IPS DF 4.7 (cell line): Measurements from ENCODE around the gene GRM1.

ENCODE experiments used
- DNase-seq: peaks from one replicate; pipeline ENCODE4 v3.0.0-alpha.2; 2013; ENCODE audit warnings: low spot score; ENCODE audit errors: extremely low read depth

Gene GRM1

DNA sequence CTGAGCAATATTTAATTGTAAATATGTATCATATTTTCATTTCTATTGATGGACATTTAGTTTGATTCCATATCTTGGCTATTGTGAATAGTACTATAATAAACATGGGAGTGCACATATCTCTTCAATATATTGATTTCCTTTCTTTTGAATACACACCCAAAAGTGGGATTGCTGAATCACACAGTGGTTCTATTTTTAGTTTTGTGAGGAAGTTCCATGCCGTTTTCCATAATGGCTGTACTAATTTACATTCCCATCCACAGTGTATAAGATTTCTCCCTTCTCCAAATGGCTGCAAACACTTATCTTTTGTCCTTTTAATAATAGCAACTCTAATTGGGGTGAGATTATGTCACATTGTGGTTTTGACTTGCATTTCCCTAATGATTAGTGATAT, 428.0 kb downstream of the GRM1 start:
- no peak for DNase-seq

DNA sequence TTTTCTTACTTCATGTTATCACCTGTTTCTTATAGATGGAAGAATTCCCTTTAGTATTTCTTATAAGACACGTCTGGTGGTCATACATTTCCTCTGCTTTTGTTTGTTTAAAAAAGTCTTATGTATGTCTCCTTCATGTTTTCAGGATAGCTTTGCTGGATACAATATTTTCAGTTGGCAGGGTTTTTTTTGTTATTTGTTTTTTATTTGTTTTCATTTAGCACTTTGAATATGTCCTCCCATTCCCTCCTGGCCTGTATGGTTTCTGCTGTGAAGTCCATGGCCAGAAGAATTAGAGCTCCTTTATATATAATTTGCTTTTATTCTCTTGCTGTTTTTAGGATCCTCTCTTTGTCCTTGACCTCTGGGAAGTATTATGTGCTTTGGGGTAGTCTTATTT, 432.1 kb downstream of the GRM1 start:
- DNase-seq, result no peak

DNA sequence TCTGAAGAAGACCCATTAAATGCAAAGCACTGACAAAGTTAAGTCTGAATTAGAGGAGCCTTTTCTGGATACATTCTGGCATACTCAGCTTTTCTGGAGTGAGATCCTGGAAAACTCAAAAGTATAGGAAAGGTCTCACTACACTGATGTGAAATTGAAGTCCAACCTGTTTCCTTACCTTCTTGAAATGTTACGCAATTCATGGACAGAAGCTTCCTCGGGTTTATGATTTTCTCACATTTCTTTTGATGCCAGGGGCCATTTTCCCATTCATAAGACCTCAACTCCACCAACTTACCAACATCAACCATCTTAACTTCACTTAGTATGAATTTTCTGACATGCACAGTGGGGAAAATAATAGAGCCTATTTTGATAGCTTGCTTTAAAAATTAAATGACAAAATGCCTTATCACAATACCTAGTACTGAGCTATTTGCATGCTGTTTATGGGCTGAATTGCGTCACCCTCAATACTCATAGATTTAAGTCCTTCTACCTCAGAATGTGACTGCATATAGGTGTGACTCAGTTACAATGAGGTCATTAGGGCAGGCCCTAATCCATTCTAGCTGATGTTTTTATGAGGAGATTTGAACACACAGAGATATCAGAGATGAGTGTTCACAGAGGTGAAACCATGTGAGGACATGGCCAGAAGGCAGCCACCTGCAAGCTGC, 441.4 kb downstream of the GRM1 start:
- no peak for DNase-seq

DNA sequence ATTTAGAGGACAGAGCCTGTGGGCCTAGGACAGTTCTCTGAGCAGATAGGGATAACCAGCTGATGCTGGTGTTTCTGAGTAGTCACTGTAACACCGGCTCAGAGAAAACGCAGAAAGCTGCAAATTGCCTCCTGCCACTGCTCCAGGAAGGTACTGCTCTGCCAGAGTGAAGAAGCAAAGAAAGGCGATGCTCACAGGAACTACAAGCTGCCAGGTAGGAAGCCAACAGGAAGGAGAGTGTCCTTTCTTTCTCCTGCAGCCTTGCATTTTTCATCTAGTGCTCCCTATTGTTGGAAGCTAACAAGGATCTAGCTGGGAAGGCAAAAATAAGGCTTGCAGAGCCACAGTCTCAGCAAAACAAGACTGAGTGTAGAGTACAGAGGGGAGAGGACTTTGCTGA, 444.1 kb downstream of the GRM1 start:
- peak; percentile 2 for DNase-seq

DNA sequence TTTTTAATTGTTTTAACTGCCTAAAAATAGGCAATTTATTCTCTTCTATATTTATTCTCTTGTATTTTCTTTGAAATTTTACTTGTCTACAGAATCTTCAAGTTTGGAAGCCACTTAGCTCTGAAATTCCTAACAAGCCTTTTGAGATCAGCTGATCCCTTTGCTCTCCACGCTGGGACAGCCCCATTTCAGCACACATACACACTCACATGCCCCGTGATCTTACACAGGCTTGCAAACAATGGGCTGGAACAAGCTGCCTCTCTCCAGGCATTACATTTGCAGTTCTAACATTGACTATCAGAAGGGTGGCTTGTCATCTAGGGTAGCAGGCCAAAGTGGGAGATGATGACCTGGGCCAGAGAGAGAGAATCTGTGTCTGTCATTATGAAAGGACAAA, 452.7 kb downstream of the GRM1 start:
- DNase-seq, result no peak

DNA sequence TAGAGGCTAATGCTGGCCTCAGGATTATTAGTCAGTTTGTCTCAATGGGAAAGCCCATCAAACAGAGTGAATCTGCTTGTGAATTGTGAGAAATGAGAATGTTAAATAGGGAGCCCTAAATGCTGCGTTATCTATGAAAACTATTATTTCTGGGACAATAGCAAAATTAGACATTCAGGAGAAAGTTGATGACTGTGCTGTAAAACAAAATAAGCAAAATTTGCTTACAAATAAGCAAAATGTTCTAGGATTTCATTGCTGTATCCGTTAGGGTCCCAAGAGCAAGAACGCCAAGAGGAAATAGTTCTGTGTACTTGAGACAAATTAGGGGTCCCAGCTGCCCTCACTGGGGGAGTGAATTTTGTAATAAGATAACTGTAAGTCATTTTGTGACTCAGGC, 455.5 kb downstream of the GRM1 start:
- no peak for DNase-seq
